Immature natural killer cell (primary cell): ENCODE measurements around the gene TNFSF9. TPM values are rescaled to one million over a fixed set of nuclear protein-coding genes. Genes with fewer than 3 reads are reported as not detected.
"Not testable (repeated sequence)": the region's sequence is repeated elsewhere in the genome, so short reads cannot be mapped to it uniquely, and the experiment has no call there.

Source experiments
- DNase-seq, 3 donors: peaks; one replicate each; pipeline ENCODE4 v3.0.0; 2022; ENCODE audit warnings: mixed read lengths in 1 of 3
- H3K27ac Mint-ChIP-seq, 6 donors: one replicate each; pipeline ENCODE4 v1.8.0; 2020; ENCODE audit warnings: mixed read lengths in 6 of 6, mild to moderate bottlenecking in 5 of 6, inconsistent platforms in 4 of 6, moderate library complexity in 3 of 6
- H3K27me3 Mint-ChIP-seq, 3 donors: one replicate each; pipeline ENCODE4 v1.8.0; 2020 to 2021; ENCODE audit warnings: low read depth in 3 of 3, mild to moderate bottlenecking in 3 of 3, mixed read lengths in 3 of 3, moderate library complexity in 3 of 3, inconsistent platforms in 1 of 3
- H3K36me3 Mint-ChIP-seq, 3 donors: one replicate each; pipeline ENCODE4 v1.8.0; 2020; ENCODE audit warnings: mixed read lengths in 3 of 3, inconsistent platforms in 2 of 3, mild to moderate bottlenecking in 2 of 3
- H3K4me1 Mint-ChIP-seq, 2 donors: one replicate each; pipeline ENCODE4 v1.8.0; 2020; ENCODE audit warnings: inconsistent platforms in 2 of 2, mild to moderate bottlenecking in 2 of 2, mixed read lengths in 2 of 2, moderate library complexity in 1 of 2
- H3K4me3 Mint-ChIP-seq, 5 donors: one replicate each; pipeline ENCODE4 v1.8.0; 2020; ENCODE audit warnings: mild to moderate bottlenecking in 5 of 5, mixed read lengths in 5 of 5, inconsistent platforms in 3 of 5, moderate library complexity in 3 of 5
- H3K9me3 Mint-ChIP-seq, 6 donors: one replicate each; pipeline ENCODE4 v1.8.0; 2020; ENCODE audit warnings: mild to moderate bottlenecking in 6 of 6, mixed read lengths in 6 of 6, inconsistent platforms in 4 of 6, moderate library complexity in 3 of 6
- polyA plus RNA-seq, 3 donors: library from polyadenylated mRNA; unstranded; fragments of 300-500 nt; fragmentation: Illumina TruSeq; gene quantifications; one replicate each; pipeline ENCODE4 v1.2.3, GENCODE V29; 2021

Gene TNFSF9
- polyA plus RNA-seq, 3 donors from 2014 or later: 1.3 to 16.0 (median 5.9) TPM

DNA sequence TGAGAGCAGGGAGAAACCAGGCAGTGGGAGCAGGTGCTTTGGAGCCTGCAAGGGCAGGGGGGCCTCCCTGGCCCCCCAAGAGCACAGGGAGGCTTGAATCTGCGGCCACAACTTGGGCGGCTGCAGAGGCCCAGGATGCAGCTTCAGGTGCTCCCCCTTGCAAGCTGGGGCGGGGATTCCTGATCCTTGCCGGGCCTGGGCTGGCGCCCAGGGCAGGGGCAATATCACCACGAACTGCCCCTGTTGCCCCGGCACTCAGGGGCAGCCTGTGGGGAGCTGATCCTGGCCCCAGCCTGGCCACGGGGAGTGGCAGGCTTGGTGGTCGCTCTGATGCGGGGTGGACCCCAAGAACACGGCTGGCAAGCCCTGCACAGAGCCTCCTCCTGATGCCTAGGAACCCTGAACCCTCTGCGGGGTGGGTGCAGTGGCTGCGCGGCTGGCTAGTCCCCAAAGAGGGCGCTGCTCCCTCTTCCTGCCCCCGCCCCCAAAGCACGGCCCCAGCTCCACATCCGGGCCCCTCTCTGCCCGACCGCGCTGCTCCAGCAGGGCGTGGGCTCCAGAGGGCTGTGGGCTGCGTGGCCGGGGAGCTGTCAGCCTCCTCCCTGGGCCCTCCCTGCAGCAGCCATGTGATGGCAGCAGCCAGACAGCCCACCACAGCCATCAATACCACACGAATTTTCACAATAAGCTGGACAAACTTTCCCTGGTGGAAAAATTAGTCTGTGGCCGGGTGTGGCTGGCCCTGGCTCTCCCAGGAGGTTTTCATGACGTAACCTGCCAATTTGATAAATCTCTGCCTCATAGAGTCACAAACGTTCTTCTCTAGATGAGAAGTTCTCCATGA lies 21.0 kb downstream of the TNFSF9 start:
- peaks cover 0 to 9% (median 2%) of the 10 kb centered on the region in 3 donors for H3K27me3 Mint-ChIP-seq
- no peaks in the 10 kb centered on the region for H3K9me3 Mint-ChIP-seq
- no peaks in the 10 kb centered on the region for H3K36me3 Mint-ChIP-seq
- peaks cover 13 to 18% of the 10 kb centered on the region in 2 donors for H3K4me1 Mint-ChIP-seq
- DNase-seq: peak; percentile 59 to 73 (median 64)
- H3K27ac Mint-ChIP-seq: peak overlapping the region in 3 of 6 donors; percentile 19 to 36 (median 28)
- H3K4me3 Mint-ChIP-seq: peak overlapping the region; percentile 25 to 70 (median 55)

DNA sequence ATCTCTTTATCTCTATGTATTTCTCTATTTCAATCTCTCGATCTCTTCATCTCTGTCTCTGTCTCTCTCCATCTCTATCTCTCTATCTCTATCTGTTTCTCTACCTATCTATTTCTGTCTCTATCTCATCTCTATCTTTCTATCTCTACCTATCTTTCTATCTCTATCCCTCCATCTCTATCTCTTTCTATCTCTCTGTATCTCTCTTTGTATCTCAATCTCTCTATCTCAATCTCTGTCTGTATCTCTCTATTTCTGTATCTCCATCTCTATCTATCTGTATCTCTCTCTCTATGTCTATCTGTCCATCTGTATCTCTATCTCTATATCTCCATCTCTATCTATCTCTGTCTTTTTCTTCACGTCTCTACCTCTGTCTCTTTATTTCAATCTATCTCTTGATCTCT lies 25.2 kb downstream of the TNFSF9 start:
- no peak overlapping the region for H3K27ac Mint-ChIP-seq
- DNase-seq: no peak
- no peaks in the 10 kb centered on the region for H3K36me3 Mint-ChIP-seq
- no peaks in the 10 kb centered on the region for H3K9me3 Mint-ChIP-seq
- H3K27me3 Mint-ChIP-seq: peaks cover 0 to 6% (median 0%) of the 10 kb centered on the region in 3 donors
- H3K4me3 Mint-ChIP-seq: no peak overlapping the region
- H3K4me1 Mint-ChIP-seq: peaks cover 7 to 10% of the 10 kb centered on the region in 2 donors

DNA sequence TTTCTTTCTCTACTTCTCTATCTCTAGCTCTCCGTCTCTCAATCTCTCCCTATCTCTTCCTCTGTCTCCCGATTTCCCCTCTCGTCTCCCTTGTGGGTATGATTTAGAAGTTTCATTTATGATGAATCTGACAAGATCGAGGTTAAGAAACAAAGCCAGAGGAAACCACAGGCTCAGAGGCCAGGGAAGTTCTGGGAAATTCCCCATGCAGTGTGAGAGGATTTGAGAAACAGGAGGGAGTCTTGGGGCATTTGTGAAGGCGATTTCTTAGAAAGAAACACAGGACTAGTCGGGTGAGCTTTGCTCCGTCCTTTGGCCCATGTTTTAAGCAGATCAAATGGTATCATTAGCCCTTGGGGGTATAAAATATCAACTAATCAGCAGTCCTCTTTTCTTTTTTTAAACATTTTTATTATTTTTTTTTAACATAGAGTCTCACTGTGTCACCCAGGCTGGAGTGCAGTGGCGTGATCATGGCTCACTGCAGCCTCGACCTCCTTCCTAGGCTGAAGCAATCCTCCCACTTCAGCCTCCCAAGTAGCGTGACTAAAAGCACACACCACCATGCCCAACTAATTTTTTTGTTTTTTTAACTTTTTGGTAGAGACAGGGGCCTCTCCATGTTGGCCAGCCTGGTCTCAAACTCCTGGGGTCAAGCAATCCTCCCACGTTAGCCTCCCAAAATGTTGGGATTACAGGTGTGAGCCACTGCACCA lies 25.8 kb downstream of the TNFSF9 start:
- Mint-ChIP-seq H3K9me3 (no peaks in the 10 kb centered on the region), H3K27ac (no peak overlapping the region), H3K4me3 (no peak overlapping the region), H3K4me1 (peaks cover 7 to 10% of the 10 kb centered on the region in 2 donors), H3K27me3 (peaks cover 0 to 6% (median 2%) of the 10 kb centered on the region in 3 donors), H3K36me3 (no peaks in the 10 kb centered on the region)
- DNase-seq: no peak

DNA sequence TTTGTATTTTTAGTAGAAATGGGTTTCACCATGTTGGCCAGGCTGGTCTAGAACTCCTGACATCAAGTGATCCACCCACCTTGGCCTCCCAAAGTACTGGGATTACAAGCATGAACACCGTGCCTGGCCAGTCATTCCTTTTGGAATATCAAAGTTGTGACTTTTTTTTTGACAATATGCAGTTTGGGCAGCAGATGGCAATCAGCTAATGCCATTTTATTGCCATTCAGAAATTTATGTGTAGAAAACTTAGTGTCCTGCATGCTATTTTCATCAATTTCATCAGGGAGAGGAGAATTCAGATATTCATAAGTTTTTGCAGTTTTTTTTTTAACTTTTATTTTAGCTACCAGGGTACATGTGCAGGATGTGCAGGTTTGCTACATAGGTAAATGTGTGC lies 31.6 kb downstream of the TNFSF9 start:
- not testable (repeated sequence) for H3K27ac Mint-ChIP-seq, H3K27me3 Mint-ChIP-seq, H3K36me3 Mint-ChIP-seq, H3K4me1 Mint-ChIP-seq, H3K4me3 Mint-ChIP-seq, DNase-seq, H3K9me3 Mint-ChIP-seq

DNA sequence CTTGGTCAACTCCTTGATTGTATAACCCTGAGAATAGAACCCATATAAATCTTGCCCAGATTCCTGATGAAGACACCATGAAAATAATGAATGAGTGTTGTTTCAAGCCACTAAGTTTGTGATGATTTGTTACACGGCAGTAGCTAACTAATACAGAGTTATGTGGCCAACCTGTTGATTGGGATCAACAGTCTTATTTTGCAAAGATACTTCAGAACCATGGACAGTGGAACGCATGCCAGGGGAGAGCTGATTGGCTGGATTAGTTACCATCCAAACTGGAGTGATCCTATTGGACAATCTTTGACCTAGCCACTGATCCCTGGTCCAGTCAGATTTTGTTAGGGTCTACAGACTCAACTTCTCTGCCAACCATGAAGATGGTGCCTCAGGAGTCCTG lies 33.6 kb downstream of the TNFSF9 start:
- peaks cover 2 to 13% (median 12%) of the 10 kb centered on the region in 3 donors for H3K27me3 Mint-ChIP-seq
- H3K9me3 Mint-ChIP-seq: peaks cover 0 to 7% (median 2%) of the 10 kb centered on the region in 6 donors
- H3K27ac Mint-ChIP-seq: no peak overlapping the region
- peak in 2 of 3 donors; percentile 12 to 21 for DNase-seq
- H3K4me3 Mint-ChIP-seq: no peak overlapping the region
- H3K4me1 Mint-ChIP-seq: no peaks in the 10 kb centered on the region
- H3K36me3 Mint-ChIP-seq: no peaks in the 10 kb centered on the region

DNA sequence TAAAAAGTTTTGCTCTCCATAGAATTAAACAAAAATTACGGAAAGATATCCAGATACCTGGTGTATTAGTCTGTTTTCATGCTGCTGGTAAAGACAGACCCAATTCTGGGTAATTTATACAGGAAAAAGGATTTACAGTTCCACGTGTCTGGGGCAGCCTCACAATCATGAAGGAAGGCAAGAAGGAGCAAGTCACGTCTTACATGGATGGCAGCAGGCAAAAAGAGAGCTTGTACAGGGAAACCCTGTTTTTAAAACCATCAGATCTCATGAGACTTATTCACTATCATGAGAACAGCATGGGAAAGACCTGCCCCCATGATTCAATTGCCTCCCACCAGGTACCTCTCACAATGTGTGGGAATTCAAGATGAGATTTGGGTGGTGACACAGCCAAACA lies 35.9 kb downstream of the TNFSF9 start:
- DNase-seq, H3K27ac Mint-ChIP-seq, H3K4me1 Mint-ChIP-seq, H3K4me3 Mint-ChIP-seq, H3K36me3 Mint-ChIP-seq: not testable (repeated sequence)
- H3K9me3 Mint-ChIP-seq: peaks cover 0 to 11% (median 4%) of the 10 kb centered on the region in 6 donors
- H3K27me3 Mint-ChIP-seq: peaks cover 5 to 23% (median 10%) of the 10 kb centered on the region in 3 donors

DNA sequence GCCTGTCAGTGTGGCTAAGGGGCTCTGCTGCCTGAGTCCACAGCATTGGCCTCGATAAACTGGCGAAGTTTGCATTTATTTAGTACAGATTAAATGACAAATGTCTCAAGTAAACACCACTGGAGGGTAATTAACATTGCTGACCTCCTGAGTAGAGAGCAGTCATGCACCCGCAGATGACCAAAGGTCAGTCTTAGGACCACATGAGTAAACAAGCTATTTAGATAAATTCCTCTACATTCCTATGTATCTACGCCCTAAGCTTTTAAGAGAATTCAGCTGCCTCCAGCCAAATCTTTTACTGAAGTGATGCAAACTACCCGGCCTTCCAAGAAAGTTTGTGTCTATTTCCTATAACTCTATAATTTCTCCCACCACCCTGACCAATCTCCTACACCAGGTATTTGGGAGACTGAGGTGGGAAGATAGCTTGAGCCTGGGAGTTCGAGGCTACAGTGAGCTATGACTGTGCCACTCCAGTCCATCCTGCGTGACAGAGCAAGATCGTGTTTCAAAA lies 37.2 kb downstream of the TNFSF9 start:
- no peak for DNase-seq
- H3K36me3 Mint-ChIP-seq: peaks cover 0 to 4% (median 0%) of the 10 kb centered on the region in 3 donors
- H3K9me3 Mint-ChIP-seq: peaks cover 0 to 11% (median 4%) of the 10 kb centered on the region in 6 donors
- H3K4me3 Mint-ChIP-seq: no peak overlapping the region
- no peaks in the 10 kb centered on the region for H3K4me1 Mint-ChIP-seq
- no peak overlapping the region for H3K27ac Mint-ChIP-seq
- peaks cover 8 to 24% (median 11%) of the 10 kb centered on the region in 3 donors for H3K27me3 Mint-ChIP-seq

DNA sequence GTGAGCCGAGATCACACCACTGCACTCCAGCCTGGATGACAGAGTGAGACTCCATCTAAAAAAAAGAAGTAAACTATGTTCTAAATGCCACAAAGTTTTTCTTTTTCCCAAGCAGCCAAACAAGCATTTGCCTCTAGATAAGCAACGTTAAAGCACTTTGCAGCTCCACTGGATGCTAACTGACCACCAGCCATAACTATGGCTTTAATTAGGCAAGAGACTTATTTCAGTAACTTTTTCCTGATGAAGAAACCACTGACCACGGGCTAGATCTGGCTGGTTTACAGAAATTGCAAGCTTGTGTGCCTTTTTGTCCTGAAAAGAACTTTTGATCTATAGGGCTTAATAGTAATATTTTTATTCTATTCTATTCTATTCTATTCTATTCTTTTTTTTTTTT lies 38.0 kb downstream of the TNFSF9 start:
- no peaks in the 10 kb centered on the region for H3K4me1 Mint-ChIP-seq
- no peak overlapping the region for H3K27ac Mint-ChIP-seq
- DNase-seq: no peak
- peaks cover 0 to 4% (median 0%) of the 10 kb centered on the region in 3 donors for H3K36me3 Mint-ChIP-seq
- H3K9me3 Mint-ChIP-seq: peaks cover 0 to 11% (median 4%) of the 10 kb centered on the region in 6 donors
- no peak overlapping the region for H3K4me3 Mint-ChIP-seq
- H3K27me3 Mint-ChIP-seq: peaks cover 8 to 23% (median 11%) of the 10 kb centered on the region in 3 donors

DNA sequence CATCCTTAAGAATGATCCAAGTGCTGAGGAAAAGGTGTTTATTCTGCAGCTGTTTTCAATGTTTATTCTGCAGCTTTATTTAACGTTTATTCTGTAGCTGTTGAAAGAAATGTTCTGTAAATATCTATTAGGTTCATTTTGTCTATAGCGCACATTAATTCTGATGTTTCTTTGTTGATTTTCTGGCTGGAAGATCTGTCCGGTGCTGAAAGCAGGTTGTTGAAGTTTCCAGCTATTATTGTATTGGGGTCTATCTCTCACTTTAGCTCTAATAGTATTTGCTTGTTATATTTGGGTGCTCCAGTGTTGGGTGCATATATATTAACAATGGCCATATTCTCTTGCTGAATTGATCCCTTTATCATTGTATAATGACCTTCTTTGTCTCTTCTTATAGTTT lies 39.9 kb downstream of the TNFSF9 start:
- Mint-ChIP-seq H3K4me1 (no peaks in the 10 kb centered on the region), H3K9me3 (peaks cover 0 to 5% (median 0%) of the 10 kb centered on the region in 6 donors), H3K27ac (no peak overlapping the region), H3K36me3 (peaks cover 0 to 4% (median 0%) of the 10 kb centered on the region in 3 donors), H3K4me3 (no peak overlapping the region), H3K27me3 (peaks cover 3 to 23% (median 9%) of the 10 kb centered on the region in 3 donors)
- DNase-seq: no peak

DNA sequence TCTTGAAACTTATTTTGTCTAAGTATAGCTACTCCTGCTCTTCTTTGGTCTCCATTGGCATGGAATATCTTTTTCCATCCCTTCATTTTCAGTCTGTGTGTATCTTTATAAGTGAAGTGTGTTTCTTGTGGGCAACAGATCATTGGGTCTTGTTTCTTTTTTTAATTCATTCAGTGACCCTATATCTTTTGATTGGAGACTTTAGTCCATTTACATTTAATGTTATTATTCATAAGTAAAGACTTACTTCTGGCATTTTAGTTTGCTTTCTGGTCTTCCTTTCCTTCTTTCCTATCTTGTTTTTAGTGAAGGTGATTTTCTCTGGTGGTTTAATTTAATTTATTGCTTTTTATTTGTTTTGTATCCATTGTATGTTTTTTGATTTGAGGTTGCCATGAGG lies 40.3 kb downstream of the TNFSF9 start:
- Mint-ChIP-seq H3K36me3 (peaks cover 0 to 4% (median 0%) of the 10 kb centered on the region in 3 donors), H3K4me3 (no peak overlapping the region), H3K9me3 (peaks cover 0 to 5% (median 0%) of the 10 kb centered on the region in 6 donors), H3K27ac (no peak overlapping the region), H3K27me3 (peaks cover 3 to 20% (median 9%) of the 10 kb centered on the region in 3 donors), H3K4me1 (no peaks in the 10 kb centered on the region)
- no peak for DNase-seq

DNA sequence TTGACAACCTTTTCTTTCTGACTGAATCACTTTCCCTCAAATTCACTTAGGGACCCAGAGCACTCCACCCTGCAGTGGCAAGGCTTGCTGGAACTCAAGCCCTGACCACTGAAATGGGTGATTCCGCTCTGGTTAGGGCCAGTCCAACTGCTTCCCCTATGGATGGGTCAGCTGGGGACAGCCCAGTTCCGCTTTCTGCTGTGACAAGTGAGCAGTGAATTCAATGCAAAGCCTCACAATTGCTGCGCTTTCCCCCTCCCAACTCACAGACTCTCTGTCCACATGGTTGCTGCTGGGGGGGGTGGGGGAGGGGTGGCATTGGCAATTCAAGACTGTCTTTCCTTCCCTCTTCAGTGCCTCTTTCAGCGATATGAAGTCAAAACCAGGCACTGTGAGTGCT lies 41.4 kb downstream of the TNFSF9 start:
- Mint-ChIP-seq H3K9me3 (peaks cover 0 to 5% (median 0%) of the 10 kb centered on the region in 6 donors), H3K4me3 (no peak overlapping the region), H3K36me3 (peaks cover 0 to 4% (median 0%) of the 10 kb centered on the region in 3 donors), H3K4me1 (no peaks in the 10 kb centered on the region), H3K27me3 (peaks cover 3 to 20% (median 9%) of the 10 kb centered on the region in 3 donors), H3K27ac (no peak overlapping the region)
- no peak for DNase-seq

DNA sequence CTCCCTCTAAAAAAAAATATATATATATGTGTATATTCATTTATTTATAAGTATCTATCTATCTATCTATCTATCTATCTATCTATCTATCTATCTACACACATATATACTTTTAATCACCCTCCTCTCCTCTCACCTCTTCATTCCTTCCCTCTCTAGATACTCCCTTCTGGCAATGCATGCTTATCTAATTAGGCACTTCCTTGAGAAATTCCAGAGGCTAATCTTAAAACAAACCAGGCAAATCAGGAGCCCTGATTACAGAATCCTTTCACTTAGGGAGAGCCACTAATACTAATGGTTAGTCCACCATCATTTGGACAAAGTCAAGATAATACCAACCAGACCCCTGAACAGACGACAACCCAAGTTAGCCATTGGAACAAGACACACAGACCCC lies 42.5 kb downstream of the TNFSF9 start:
- Mint-ChIP-seq H3K27ac (no peak overlapping the region), H3K4me3 (no peak overlapping the region), H3K4me1 (peaks cover 0 to 2% of the 10 kb centered on the region in 2 donors), H3K36me3 (peaks cover 0 to 4% (median 0%) of the 10 kb centered on the region in 3 donors), H3K9me3 (peaks cover 0 to 5% (median 0%) of the 10 kb centered on the region in 6 donors), H3K27me3 (peaks cover 1 to 15% (median 9%) of the 10 kb centered on the region in 3 donors)
- no peak for DNase-seq

DNA sequence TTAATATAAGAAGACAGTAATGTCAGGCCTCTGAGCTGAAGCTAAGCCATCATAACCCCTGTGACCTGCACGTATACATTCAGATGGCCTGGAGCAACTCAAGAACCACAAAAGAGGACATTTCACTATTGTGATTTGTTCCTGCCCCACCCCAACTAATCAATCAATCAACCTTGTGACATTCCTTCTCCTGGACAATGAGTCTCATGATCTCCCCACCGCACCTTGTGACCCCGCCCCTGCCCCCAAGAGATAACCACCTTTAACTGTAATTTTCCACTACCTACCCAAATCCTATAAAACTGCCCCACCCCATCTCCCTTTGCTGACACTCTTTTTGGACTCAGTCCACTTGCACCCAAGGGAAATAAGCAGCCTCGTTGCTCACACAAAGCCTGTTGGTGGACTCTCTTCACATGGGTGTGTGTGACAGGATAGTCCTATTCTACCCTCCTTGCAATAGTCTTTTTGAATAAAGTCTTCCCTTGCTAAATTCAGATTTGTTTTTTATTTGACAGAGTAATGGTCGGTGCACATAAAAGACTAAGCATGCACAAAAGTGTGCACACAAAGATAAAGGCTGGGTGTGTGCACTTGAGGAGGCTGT lies 46.1 kb downstream of the TNFSF9 start:
- Mint-ChIP-seq H3K27ac (no peak overlapping the region), H3K9me3 (no peaks in the 10 kb centered on the region), H3K4me3 (no peak overlapping the region), H3K4me1 (peaks cover 0 to 2% of the 10 kb centered on the region in 2 donors), H3K27me3 (peaks cover 0 to 6% (median 5%) of the 10 kb centered on the region in 3 donors), H3K36me3 (no peaks in the 10 kb centered on the region)
- DNase-seq: no peak
